Stimulated activated CD8-positive, alpha-beta memory T cell treated with anti-CD3 and anti-CD28 coated beads, Interleukin-12 subunit alpha, Interleukin-12 subunit beta, amount 100 ng/mL, for 1 hour (primary cell): ENCODE measurements around the gene CPT1A.

Experiments used
- DNase-seq: peaks from one replicate; pipeline ENCODE4 v3.0.0-alpha.2; 2020; ENCODE audit warnings: low read depth

The CPT1A gene

GRCh38 chr11:68854273-68854958 is 12.7 kb upstream of the CPT1A start:
- no peak for DNase-seq

DNA sequence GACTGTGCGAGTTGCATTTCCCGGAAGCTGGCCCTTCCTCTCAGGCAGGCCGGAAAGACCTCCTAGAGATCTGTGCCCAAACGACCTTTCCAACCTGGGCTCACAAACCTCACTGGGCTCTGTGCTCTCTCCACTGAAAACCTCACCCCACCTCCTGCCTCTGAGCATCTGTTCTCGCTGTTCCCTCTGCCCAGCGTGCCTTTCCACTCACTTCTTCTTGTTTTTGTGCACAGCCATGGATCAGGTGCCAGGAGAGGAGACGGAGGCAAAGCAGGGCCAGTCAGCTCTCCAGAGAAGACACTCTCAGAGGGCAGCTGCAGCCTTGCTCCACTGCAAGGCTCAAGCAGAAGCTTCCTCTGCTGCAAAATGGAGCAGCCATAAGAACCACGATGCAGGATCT is 10.9 kb upstream of the CPT1A start:
- DNase-seq: no peak

DNA sequence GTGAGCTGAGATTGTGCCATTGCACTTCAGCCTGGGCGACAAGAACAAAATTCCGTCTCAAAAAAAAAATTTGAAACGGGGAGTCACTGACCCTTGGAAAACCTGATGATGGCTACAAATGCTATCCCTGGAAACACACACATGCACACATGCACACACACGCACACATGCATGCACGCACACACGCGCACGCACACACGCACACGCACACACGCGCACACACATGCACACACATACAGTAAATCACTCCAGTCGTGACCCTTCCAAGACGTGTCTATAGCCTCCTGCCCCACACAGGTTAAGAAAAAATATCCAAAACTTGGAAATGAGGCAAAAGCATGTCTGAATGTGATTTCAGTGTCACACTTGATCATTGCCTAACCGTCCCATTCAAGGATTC is 6.7 kb upstream of the CPT1A start:
- no peak for DNase-seq

- no peak for DNase-seq
Measured at GRCh38 chr11:68847395-68847794, 5.7 kb upstream of the CPT1A start.

DNA sequence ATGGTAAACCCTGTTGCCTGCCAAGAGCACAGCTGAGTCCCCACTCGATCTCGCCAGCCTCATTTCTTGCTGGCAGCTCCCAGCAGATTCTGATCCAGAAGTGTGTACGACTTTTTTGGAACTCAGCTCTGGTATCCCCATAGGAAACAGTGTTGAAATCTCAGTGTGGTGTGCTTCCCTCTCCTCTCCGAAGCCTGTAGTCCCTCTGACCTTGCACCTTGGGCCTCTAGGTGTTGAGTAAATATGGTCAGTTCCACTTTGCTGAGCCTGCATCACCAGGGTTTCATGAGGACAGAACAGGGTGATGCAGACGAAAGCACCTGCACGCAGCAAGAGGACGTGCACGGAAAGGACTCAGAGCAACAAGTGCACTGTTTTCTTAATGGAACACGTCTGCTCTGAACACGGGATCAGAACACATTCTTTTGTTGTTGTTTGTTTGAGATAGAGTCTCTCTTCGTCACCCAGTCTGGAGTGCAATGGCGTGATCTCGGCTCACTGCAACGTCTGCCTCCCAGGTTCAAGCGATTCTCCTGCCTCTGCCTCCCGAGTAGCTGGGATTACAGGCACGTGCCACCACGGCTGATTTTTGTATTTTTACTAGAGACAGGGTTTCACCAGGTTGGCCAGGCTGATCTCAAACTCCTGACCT is 3.8 kb upstream of the CPT1A start:
- DNase-seq: no peak

DNA sequence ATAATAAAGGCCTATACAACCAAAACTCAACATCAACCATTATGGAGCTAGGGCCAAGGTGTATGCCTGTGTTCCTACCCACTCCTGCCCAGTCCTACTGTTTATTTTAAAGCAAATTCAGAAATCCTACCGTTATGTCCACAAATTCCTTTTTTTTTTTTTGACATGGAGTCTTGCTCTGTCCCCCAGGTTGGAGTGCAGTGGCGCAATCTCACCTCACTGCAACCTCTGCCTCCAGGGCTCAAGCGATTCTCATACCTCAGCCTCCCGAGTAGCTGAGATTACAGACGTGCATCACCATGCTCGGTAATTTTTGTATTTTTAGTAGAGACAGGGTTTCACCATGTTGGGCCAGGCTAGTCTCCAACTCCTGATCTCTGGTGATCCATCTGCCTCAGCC is 3.1 kb upstream of the CPT1A start:
- no peak for DNase-seq

DNA sequence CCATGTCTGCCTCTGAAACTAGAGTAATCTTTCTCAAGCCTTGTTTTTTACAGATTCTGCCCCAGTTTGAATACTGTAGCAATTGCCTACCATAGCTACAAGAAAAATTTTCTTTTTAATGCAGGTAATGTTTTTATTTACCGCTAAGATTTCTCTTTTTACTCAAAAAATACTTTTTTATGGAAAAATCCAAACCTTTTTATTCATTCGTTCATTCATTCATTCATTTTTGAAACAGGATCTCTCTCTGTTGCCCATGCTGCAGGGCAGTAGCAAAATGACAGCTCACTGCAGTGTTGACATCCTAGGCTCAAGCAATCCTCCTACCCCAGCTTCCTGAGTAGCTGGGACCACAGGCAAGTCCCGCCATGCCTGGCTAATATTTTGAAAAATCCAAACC is 2.7 kb upstream of the CPT1A start:
- no peak for DNase-seq

DNA sequence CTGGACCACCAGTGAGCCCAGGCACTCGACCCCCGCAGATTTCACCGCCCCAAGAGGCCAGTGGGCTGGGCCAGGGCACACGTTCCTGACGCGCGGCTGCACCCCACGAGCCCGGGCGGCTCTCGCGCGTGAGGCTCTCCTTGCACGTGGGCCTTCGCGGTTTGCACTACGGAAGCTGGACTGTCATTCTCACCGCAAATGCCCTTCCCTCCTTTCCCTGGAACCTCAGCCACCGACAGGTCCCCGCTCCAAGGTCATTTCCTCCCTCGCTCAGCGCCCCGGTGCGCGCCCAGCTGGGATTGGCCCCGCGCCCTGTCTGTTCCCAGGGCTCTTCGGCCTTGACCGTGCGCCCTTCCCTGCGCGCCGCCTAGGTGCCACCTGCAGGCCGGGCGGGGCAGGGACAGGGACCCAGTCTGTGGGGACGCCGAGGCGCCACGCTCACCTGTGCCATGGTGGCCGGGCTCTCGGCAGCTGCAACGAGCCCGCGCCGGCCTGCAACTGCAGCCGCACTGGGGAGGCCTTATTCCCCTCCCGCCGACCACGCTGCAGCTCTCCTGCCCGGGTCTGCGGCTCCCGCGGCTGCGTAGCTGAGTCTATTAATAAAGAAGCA is 2.1 kb upstream of the CPT1A start:
- peak; percentile 49 for DNase-seq

GRCh38 chr11:68843052-68843561 is 1.4 kb upstream of the CPT1A start:
- no peak for DNase-seq

DNA sequence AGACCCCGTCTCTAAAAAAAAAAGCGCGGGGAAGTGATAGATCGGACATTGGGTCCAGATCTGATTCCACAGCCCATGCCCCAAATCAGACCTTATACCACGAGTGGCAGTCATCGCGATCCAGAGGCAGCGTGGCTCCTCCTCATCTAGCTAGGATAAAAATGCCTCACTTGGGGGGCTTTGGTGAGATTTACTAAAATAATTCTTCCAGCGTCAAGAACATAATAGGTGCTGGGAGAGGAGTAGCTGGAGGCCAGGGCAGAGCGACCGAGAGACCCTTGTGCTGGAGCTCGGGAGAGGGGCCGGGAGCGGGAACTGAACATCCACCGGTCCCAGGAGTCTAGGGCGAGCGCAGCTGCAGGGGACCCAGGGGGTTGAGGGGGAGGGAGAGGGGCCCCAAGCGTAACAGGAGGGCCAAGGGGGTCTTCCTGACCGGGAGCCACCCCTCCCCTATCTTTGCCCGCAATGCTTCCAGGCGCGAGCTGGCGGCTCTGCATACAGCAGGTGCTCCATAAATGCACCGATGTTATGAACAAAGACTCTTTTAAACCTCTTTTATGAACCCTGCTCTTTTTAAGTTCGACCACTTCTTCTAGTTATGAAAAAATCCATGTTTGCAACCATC is 823 bp upstream of the CPT1A start:
- DNase-seq: no peak

DNA sequence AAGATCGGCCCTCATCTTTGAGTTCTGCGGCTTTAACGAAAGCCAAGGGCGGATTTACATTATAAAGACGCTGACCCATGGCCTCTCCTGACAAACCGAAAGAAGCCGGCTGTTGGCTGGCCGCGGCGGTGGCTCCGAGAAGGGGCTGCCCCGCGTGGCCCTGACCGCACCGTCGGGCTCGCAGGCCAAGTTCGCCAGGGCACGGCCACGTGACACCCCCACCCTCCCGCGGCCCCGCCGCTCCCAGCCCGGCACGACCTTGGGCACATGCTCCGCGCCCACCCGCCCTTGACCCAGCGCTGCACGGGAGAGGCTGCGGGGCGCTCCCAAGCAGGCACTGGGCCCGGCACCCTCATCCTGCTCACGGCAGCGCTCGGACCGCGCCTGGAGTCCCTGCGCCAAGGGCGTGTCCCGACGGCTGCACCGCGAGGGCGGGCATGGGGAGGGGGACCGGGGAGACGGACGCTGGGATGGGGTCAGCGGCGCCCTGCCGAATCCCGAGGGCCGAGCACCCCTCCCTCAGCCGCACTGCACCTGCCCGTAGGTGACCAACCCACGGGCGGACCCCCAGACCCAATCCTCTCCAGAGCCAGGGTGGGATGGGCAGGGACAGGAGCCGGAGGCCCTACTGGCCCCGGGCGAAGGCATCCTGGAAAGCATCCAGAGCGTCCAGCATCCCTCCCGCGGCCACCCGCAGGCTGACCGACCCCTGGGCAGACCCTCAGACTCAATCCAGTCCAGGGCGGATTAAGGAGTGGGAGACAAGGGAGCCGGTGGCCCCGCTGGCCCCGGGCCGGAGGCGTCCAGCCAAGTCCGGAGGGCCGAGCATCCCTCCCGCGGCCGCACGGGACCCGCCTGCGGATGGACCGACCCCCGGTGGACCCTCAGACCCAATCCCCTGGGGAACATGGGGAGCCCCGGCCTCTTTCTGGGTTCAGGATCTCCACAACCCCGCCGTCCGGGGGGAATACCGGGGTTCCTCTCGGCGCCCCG is 759 bp downstream of the CPT1A start:
- no peak for DNase-seq

DNA sequence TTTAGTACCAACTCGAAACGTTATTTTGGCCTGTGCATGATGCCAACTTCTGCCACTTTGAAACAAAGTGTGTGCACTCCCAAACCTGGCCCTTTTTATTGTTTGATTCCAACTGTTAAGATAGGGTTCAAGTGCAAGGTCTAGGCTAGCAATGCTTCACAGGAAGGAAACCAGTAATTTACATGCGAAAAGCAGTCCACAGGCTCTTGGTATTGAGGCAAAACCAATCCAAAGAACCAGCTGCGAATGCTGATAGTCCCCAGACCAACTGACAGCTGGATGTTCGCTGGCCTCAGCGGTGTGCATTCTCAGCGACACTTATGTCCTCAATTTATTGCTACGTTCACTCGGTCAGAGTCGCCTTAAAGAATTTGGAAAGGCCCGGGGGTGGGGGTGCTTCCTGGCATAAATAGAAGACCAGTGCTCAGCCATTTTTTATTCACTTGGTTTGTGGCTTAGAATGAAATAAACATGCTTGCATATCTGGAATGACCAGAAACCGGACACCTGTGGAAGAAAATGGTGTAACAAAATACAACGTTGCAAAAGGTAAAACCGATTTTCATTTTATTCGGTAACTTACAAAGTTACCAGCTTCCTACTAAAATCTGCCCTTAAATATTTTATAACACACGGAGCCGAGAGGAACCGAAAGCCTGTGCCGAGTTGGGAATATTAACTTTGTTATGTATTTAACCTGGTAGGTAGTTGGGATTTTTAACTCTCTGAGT is 1.6 kb downstream of the CPT1A start:
- no peak for DNase-seq

- DNase-seq: peak; percentile 93
Measured at GRCh38 chr11:68839054-68839865, 2.5 kb downstream of the CPT1A start.

- no peak for DNase-seq
Measured at GRCh38 chr11:68838572-68838964, 3.1 kb downstream of the CPT1A start.

DNA sequence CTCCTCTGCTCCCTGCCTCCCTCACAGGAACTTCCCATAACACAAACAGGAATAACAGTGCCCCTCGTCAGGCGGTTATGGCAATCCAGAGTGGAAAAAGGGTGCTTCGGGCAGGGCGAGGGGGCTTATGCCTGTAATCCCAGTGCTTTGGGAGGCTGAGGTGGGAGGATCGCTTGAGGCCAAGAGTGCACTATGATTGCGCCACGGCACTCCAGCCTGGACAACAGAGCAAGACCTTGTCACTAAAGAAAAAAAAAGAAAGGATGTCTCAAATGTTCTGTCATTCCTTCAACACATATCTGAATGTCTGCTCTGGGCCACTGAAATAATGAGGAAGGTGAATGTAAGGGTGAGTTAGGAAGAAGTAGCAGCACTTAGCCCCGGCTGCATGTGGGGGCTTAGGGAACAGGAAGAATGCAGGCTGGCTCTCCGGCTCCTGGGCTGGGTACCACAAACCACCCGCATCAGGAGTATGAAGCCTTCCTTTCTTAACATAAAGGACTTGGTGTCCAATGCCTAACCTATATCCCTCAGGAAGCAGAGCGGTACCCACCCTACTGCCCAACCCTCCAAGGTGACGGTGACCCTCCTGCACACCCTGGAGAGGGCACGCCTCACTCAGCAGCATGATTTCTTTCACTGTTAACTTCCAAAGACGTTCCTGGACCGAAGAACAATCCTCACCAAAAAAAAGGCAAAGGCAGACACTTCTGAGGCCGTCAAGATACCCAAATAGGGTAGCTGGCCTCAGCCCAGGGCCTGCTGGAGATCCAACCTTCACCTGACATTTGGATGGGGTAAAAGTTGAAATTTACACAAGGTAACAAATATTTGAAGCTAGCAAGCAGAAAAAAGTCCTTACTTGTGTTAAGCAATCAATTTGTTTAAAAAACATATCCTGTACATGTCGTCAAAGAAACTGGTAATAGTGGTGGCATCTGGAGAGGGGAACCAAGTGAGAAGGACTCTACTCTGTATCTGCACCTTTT is 3.8 kb downstream of the CPT1A start:
- no peak for DNase-seq

DNA sequence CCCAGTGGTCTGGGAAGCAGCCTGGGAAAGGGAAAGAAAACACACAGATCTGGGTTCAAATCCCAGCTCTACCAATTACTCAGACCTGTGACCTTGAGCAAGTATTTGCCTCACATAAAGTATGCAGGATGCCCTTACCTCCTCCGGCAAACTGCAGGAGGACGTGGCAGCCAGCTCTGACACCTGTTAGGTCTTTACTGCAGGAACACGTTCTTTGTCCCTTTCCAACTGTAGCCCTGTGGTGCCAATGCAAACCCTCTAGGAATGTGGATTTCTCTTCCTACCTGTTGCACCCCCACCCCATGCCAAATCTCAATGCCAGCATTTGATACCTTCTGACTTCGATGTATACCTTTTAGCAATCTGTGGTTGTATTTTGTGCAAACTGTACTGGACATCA is 6.0 kb downstream of the CPT1A start:
- DNase-seq: no peak

GRCh38 chr11:68835328-68835727 is 6.4 kb downstream of the CPT1A start:
- no peak for DNase-seq

- no peak for DNase-seq
Measured at GRCh38 chr11:68832476-68833181, 9.1 kb downstream of the CPT1A start.
